ENCODE results near the gene DAB2IP.

DNA sequence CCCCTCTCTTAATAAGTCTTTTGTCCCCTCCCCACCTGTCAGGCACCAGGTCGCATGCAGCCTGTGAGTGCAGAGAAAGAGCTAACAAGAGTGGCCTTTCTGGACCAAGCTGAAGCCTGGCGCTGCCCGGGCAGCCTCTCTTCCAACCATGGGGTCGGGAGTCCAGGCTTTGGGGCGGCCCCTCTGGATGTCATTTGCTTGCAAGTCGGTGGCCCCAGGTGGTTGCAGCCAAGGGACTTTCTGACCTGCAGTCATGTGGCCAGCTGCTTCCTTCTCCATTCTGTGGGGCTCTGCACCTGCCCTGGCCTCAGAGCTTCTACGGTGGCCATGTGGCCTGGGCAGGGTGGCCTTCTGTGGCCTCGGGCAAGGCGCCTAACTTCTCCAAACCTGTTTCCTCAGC lies 159.7 kb downstream of the DAB2IP start:
- TF ChIP-seq, protein P1, sequence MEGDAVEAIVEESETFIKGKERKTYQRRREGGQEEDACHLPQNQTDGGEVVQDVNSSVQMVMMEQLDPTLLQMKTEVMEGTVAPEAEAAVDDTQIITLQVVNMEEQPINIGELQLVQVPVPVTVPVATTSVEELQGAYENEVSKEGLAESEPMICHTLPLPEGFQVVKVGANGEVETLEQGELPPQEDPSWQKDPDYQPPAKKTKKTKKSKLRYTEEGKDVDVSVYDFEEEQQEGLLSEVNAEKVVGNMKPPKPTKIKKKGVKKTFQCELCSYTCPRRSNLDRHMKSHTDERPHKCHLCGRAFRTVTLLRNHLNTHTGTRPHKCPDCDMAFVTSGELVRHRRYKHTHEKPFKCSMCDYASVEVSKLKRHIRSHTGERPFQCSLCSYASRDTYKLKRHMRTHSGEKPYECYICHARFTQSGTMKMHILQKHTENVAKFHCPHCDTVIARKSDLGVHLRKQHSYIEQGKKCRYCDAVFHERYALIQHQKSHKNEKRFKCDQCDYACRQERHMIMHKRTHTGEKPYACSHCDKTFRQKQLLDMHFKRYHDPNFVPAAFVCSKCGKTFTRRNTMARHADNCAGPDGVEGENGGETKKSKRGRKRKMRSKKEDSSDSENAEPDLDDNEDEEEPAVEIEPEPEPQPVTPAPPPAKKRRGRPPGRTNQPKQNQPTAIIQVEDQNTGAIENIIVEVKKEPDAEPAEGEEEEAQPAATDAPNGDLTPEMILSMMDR (tag by site-specific recombination; IDR thresholded peaks at IDR 0.05) = no peak
- no peak for TF ChIP-seq YY1 (tag by site-specific recombination; IDR thresholded peaks at IDR 0.05)
- TF ChIP-seq, protein P2, sequence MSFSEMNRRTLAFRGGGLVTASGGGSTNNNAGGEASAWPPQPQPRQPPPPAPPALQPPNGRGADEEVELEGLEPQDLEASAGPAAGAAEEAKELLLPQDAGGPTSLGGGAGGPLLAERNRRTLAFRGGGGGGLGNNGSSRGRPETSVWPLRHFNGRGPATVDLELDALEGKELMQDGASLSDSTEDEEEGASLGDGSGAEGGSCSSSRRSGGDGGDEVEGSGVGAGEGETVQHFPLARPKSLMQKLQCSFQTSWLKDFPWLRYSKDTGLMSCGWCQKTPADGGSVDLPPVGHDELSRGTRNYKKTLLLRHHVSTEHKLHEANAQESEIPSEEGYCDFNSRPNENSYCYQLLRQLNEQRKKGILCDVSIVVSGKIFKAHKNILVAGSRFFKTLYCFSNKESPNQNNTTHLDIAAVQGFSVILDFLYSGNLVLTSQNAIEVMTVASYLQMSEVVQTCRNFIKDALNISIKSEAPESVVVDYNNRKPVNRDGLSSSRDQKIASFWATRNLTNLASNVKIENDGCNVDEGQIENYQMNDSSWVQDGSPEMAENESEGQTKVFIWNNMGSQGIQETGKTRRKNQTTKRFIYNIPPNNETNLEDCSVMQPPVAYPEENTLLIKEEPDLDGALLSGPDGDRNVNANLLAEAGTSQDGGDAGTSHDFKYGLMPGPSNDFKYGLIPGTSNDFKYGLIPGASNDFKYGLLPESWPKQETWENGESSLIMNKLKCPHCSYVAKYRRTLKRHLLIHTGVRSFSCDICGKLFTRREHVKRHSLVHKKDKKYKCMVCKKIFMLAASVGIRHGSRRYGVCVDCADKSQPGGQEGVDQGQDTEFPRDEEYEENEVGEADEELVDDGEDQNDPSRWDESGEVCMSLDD (tag by site-specific recombination; IDR thresholded peaks at IDR 0.05) = no peak
- TF ChIP-seq ZNF221 (tag by site-specific recombination; IDR thresholded peaks at IDR 0.05; ENCODE audit: borderline replicate concordance) = no peak
- no peak for TF ChIP-seq ZNF394 (tag by site-specific recombination; IDR thresholded peaks at IDR 0.05; ENCODE audit: borderline replicate concordance)
- TF ChIP-seq, protein P3, sequence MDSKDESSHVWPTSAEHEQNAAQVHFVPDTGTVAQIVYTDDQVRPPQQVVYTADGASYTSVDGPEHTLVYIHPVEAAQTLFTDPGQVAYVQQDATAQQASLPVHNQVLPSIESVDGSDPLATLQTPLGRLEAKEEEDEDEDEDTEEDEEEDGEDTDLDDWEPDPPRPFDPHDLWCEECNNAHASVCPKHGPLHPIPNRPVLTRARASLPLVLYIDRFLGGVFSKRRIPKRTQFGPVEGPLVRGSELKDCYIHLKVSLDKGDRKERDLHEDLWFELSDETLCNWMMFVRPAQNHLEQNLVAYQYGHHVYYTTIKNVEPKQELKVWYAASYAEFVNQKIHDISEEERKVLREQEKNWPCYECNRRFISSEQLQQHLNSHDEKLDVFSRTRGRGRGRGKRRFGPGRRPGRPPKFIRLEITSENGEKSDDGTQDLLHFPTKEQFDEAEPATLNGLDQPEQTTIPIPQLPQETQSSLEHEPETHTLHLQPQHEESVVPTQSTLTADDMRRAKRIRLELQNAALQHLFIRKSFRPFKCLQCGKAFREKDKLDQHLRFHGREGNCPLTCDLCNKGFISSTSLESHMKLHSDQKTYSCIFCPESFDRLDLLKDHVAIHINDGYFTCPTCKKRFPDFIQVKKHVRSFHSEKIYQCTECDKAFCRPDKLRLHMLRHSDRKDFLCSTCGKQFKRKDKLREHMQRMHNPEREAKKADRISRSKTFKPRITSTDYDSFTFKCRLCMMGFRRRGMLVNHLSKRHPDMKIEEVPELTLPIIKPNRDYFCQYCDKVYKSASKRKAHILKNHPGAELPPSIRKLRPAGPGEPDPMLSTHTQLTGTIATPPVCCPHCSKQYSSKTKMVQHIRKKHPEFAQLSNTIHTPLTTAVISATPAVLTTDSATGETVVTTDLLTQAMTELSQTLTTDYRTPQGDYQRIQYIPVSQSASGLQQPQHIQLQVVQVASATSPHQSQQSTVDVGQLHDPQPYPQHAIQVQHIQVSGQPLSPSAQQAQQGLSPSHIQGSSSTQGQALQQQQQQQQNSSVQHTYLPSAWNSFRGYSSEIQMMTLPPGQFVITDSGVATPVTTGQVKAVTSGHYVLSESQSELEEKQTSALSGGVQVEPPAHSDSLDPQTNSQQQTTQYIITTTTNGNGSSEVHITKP (tag by site-specific recombination; IDR thresholded peaks at IDR 0.05) = no peak
- TF ChIP-seq IKZF3 (tag by site-specific recombination; IDR thresholded peaks at IDR 0.05) = no peak
- no peak for TF ChIP-seq ZNF350 (tag by site-specific recombination; IDR thresholded peaks at IDR 0.05)
- TF ChIP-seq, protein P4, sequence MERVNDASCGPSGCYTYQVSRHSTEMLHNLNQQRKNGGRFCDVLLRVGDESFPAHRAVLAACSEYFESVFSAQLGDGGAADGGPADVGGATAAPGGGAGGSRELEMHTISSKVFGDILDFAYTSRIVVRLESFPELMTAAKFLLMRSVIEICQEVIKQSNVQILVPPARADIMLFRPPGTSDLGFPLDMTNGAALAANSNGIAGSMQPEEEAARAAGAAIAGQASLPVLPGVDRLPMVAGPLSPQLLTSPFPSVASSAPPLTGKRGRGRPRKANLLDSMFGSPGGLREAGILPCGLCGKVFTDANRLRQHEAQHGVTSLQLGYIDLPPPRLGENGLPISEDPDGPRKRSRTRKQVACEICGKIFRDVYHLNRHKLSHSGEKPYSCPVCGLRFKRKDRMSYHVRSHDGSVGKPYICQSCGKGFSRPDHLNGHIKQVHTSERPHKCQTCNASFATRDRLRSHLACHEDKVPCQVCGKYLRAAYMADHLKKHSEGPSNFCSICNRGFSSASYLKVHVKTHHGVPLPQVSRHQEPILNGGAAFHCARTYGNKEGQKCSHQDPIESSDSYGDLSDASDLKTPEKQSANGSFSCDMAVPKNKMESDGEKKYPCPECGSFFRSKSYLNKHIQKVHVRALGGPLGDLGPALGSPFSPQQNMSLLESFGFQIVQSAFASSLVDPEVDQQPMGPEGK (tag by site-specific recombination; IDR thresholded peaks at IDR 0.05) = no peak
- no peak for TF ChIP-seq ZNF707 (tag by site-specific recombination; IDR thresholded peaks at IDR 0.05)
